IPS-15b (cell line): ENCODE results near the gene DCC.

Experiments used
- H3K27me3 ChIP-seq: one replicate; pipeline ENCODE4 v1.6.1; 2013; ENCODE audit warnings: low read length; ENCODE audit not compliant: control insufficient read depth, insufficient read depth
- H3K36me3 ChIP-seq: one replicate; pipeline ENCODE4 v1.6.1; 2013; ENCODE audit warnings: low read length; ENCODE audit not compliant: control insufficient read depth, insufficient read depth
- H3K4me1 ChIP-seq: one replicate; pipeline ENCODE4 v1.6.1; 2013; ENCODE audit warnings: mild to moderate bottlenecking, low read length; ENCODE audit not compliant: control insufficient read depth, insufficient read depth
- H3K4me3 ChIP-seq: one replicate; pipeline ENCODE4 v1.5.1; 2013; ENCODE audit warnings: low read depth, low read length
- H3K9ac ChIP-seq: one replicate; pipeline ENCODE4 v1.6.1; 2013; ENCODE audit warnings: low read depth, mild to moderate bottlenecking, low read length
- H3K9me3 ChIP-seq: one replicate; pipeline ENCODE4 v1.6.1; 2013; ENCODE audit warnings: mild to moderate bottlenecking, low read length; ENCODE audit not compliant: control insufficient read depth, insufficient read depth

Gene DCC

DNA sequence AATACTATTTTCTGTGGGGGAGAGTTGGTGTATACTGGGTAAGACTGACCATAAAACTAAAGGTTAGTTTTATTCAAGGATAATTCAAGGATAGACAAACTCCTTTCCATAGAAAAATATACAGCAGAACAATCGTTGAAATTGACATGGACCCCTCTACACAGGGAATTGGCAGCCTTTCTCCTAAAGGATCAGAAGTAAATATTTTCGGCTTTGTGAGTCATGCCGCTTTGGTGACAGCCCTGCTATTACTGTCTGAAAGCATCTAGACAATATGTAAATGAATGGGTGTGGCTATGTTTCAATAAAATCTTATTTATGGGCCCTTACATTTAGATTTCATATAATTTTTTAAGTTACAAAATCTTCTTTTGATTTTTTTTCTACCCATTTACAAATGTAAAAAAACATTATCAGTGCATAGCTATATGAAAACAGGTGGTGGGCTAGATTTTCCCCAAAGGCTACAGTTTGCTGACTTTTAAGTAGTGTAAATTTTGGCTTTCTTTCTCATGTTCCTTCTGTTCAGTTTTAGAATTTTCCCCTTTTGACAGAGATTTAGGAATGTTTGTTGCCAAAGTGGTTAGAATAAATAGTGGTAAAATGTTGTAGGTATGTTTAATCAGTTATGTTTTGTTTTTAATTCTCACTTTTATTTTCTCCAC is 270.6 kb downstream of the DCC start:
- no peaks in the 10 kb centered on the region for H3K27me3 ChIP-seq
- H3K9me3 ChIP-seq, result no peaks in the 10 kb centered on the region
- no peak overlapping the region for H3K4me3 ChIP-seq
- H3K9ac ChIP-seq, result no peak overlapping the region
- peaks cover 5% of the 10 kb centered on the region for H3K4me1 ChIP-seq
- H3K36me3 ChIP-seq, result no peaks in the 10 kb centered on the region

DNA sequence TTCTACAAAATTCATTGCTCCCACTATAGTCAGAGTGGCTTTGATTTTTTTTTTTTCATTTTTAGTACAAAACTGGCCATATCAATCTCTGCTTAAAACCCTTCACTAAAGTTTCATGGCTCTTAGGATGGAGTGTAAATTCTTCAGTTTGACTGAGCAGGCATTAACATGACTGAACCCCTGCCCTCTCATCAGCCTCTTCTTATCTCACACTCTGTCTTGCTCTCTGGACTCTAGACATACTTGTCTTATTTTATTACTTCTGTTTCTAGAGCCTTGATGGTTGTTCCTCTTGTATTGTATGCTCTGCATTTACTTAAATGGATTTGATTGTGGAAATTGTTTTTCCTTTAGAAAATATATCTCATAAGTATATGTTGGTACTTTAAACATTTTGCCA is 272.4 kb downstream of the DCC start:
- no peak overlapping the region for H3K9ac ChIP-seq
- no peaks in the 10 kb centered on the region for H3K27me3 ChIP-seq
- peaks cover 2% of the 10 kb centered on the region for H3K4me1 ChIP-seq
- no peaks in the 10 kb centered on the region for H3K9me3 ChIP-seq
- no peak overlapping the region for H3K4me3 ChIP-seq
- no peaks in the 10 kb centered on the region for H3K36me3 ChIP-seq

DNA sequence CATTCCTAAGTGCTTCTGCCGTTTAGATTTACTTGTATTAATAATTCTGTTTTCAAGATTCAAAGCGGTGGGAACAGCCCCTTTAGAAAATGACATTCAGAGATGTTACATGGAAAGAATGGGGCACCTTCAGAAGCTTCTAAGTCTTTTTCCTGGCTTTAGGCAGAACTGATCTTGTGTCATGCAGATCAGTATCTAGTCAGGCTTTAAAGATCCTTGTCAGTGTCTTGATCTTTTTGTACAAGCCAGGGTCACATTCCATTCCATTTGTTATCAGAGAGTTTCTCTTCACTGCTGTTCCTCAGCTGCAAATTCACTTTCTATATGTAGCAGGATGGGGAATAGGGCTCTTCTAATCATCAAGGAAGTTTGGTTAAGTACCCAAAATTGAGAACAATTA is 275.3 kb downstream of the DCC start:
- H3K4me1 ChIP-seq, result peaks cover 2% of the 10 kb centered on the region
- H3K36me3 ChIP-seq, result no peaks in the 10 kb centered on the region
- H3K9me3 ChIP-seq, result no peaks in the 10 kb centered on the region
- H3K27me3 ChIP-seq, result no peaks in the 10 kb centered on the region
- no peak overlapping the region for H3K9ac ChIP-seq
- no peak overlapping the region for H3K4me3 ChIP-seq

DNA sequence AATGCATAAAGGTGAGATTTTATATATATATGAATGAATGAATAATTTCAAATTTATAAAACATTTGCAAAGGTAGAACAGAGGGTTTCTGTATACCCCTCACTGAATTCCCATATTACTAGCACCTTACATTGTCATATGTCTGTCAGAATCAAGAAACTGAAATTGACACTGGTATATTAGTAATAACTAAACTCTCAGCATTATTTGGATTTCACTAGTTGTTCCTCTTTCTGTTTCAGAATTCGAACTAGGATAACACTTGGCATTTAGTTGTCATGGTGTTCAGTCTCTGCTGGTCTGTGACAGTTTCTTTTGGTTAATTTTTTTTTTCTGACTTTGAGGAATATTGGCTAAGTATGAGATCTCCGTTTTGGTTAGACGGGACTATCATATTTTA is 275.9 kb downstream of the DCC start:
- Histone ChIP-seq H3K36me3 (no peaks in the 10 kb centered on the region), H3K27me3 (no peaks in the 10 kb centered on the region), H3K4me3 (no peak overlapping the region), H3K9ac (no peak overlapping the region), H3K4me1 (peaks cover 2% of the 10 kb centered on the region), H3K9me3 (no peaks in the 10 kb centered on the region)

DNA sequence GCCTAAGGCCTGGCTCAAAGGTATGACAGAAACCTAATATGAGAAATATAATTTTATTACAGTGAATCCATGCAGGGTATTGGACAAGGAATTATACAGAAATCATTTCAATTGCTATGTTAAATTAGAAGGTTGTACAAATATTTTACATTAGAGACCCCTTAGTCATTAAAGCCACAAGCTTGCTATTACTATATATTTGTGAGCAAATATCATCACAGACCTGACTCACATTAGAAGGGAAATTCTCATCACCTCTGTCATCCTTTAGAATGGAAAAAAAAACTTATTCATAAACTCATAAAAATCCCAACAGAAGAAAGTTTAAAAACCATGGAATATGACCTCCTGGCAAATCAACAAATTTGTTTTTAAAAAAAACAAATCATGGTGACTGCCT is 277.9 kb downstream of the DCC start:
- Histone ChIP-seq H3K4me1 (peaks cover 2% of the 10 kb centered on the region), H3K9me3 (no peaks in the 10 kb centered on the region), H3K9ac (no peak overlapping the region), H3K27me3 (no peaks in the 10 kb centered on the region), H3K36me3 (no peaks in the 10 kb centered on the region), H3K4me3 (no peak overlapping the region)

DNA sequence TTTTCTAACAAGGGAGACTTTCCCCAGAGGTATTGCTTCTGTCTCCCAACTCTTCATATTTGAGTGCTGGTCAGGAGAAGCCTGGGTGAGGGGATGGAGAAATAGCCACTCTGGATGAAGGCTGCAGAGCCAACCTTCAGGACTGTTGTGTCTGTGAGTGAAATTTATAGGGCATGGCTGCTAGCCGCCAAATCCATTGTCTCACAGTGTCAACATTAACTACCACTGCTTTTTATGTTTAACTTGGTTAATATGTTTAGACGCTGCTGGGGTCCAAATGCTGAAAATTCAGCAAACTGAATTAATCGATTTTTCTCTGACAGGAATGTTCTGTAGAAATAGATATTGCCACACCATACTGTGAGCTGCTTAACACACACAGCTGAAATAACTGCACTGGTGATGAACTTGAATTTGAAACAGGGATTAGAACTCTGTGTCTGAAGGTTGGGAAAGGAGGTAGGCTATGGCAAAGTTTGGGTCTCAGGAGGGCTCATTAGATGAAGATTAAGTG is 281.0 kb downstream of the DCC start:
- H3K27me3 ChIP-seq, result no peaks in the 10 kb centered on the region
- H3K9me3 ChIP-seq, result no peaks in the 10 kb centered on the region
- H3K9ac ChIP-seq, result no peak overlapping the region
- H3K36me3 ChIP-seq, result no peaks in the 10 kb centered on the region
- H3K4me1 ChIP-seq, result no peaks in the 10 kb centered on the region
- no peak overlapping the region for H3K4me3 ChIP-seq

DNA sequence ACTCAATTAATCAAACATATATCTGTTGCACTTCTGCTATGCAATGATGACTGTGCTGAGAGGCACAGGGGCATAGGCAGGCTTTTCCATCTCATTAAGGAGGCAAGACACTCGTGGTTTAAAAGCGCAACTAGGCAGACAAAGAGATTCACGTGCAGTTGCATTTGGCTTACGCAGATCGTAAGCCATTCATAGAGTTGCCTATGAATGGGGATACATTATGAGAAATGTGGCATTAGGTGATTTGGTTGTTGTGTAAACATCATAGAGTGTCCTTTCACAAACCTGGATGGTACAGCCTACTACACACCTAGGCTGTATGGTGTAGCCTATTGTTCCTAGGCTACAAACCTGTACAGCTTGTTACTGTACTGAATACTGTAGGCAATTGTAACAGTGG is 284.7 kb downstream of the DCC start:
- Histone ChIP-seq H3K4me1 (no peaks in the 10 kb centered on the region), H3K9me3 (no peaks in the 10 kb centered on the region), H3K36me3 (no peaks in the 10 kb centered on the region), H3K4me3 (no peak overlapping the region), H3K27me3 (no peaks in the 10 kb centered on the region), H3K9ac (no peak overlapping the region)

DNA sequence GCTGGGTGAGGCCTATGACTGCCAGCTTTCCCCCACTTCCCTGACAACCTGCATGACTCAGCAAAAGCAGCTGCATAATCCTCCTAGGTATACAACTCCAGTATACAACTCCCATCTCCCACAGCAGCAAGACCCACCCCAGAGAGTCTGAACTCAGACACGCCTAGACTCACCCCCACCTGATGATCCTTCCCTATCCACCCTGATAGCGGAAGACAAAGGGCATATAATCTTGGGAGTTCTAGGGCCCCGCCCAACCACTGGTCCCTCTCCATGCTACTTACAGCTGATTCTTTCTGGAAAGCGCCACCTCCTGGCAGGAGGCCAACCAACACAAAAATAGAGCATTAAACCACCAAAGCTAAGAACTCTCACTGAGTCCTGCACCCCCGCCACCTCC is 296.5 kb downstream of the DCC start:
- no peaks in the 10 kb centered on the region for H3K4me1 ChIP-seq
- H3K9ac ChIP-seq, result no peak overlapping the region
- H3K4me3 ChIP-seq, result no peak overlapping the region
- no peaks in the 10 kb centered on the region for H3K36me3 ChIP-seq
- no peaks in the 10 kb centered on the region for H3K27me3 ChIP-seq
- H3K9me3 ChIP-seq, result no peaks in the 10 kb centered on the region

DNA sequence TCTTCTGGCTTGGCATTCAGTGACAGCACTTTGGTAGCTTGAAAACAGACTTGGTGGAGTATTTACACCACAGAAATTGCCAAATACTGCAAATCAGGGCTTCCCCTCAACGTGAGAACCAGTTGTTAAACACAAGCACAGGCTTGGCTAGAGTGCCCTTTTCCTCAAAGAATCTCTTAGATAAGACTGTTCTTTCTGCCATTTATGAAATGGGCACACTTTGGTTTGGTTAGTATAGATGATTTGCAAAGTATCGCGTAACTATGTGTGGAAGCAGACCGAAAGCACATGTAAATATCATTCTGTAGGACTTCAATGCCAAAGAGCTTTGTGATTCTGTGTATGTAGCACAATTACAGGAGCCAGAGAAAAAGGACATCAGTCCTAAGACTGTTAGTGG is 308.2 kb downstream of the DCC start:
- no peaks in the 10 kb centered on the region for H3K36me3 ChIP-seq
- no peaks in the 10 kb centered on the region for H3K4me1 ChIP-seq
- no peaks in the 10 kb centered on the region for H3K9me3 ChIP-seq
- H3K4me3 ChIP-seq, result no peak overlapping the region
- no peak overlapping the region for H3K9ac ChIP-seq
- no peaks in the 10 kb centered on the region for H3K27me3 ChIP-seq

DNA sequence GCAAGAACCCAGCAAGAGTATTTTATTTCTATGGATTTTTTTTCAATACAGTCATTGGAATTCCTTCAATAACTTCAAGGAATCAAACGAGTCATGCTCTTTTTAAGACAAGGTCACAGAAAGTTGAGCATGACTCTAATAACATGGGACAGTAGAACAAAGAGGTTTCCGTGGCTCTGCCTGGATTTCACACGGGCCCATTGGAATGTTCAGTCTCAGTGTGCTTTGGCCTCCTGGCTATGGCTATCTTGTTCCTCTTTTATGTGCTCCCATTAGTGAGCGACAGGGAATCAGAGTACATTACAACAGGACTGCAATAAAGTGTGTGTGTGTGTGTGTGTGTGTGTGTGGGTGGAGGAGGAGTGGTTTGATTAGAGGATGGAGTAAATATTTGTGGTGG is 312.4 kb downstream of the DCC start:
- H3K9ac ChIP-seq, result no peak overlapping the region
- no peaks in the 10 kb centered on the region for H3K27me3 ChIP-seq
- H3K9me3 ChIP-seq, result no peaks in the 10 kb centered on the region
- H3K4me1 ChIP-seq, result no peaks in the 10 kb centered on the region
- H3K36me3 ChIP-seq, result no peaks in the 10 kb centered on the region
- no peak overlapping the region for H3K4me3 ChIP-seq

DNA sequence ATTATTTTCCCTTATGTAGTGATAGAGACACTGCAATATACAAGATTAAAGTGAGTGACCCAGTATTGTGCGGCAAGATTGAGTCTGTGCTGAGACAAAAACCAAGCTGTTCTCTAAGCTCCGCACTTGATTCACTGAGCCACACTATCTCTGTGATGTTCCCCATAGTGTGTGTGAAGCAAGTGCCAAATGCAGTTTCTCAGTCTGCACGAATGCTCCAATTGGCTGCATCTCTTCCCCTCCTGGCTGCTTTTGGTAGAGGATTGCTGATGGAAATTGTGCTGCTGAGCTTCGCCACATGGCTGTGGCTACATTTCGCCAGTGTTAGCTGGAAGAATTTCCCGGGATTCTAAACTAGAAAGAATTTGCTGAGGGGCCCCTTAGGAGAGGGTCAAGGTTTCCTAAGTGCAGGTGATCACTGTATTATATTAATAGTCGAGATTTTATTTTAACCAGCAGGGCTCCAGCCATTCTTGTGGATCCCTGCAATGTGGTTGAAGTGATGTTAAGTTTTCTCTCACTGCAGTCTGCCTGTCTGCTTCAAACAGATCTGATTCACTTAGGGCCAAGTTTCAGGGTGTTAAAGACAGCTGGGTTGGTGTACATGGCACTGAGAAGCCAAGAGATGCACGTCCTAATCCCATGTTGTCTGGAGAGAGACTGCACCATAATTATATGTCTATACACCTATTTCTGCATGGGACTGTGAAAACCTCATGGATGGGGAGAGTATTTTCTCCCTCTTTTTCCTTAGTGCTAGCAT is 317.2 kb downstream of the DCC start:
- Histone ChIP-seq H3K9me3 (no peaks in the 10 kb centered on the region), H3K9ac (no peak overlapping the region), H3K4me1 (no peaks in the 10 kb centered on the region), H3K36me3 (no peaks in the 10 kb centered on the region), H3K4me3 (no peak overlapping the region), H3K27me3 (no peaks in the 10 kb centered on the region)

DNA sequence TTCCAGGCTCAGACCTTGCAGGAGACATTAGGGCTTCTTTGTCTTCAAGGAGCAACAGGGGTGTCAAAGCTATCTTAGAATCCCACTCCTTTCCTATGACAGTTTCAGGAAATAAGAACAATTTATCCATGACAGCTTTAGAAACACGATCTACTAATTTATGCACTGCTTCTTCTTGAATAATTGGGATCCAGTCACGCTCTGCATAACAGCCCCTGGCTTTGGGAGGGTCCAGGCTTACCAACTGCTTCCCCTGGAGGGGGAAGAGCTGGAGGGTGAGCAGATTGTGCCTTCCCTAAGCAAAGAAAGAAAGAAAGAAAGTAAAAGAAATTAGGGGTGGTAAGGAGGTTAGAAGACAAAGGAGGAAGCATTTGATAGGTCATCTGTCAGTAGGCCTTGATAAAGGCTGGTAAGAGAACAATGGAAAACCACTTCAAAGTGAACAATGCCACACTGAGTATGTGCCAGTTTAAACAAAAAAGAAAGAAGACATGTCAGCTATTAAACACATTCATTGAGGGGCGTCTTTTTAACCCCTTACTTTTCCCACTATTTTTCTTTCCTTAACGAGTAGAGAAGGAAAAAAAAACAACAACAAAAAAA is 327.6 kb downstream of the DCC start:
- Histone ChIP-seq H3K36me3 (no peaks in the 10 kb centered on the region), H3K4me3 (no peak overlapping the region), H3K9me3 (no peaks in the 10 kb centered on the region), H3K27me3 (no peaks in the 10 kb centered on the region), H3K4me1 (no peaks in the 10 kb centered on the region), H3K9ac (no peak overlapping the region)
